ENCODE data around the gene NF1. TPM values are rescaled to one million over a fixed set of nuclear protein-coding genes. Genes with fewer than 3 reads are reported as not detected.
"Not testable (repeated sequence)": the region's sequence is repeated elsewhere in the genome, so short reads cannot be mapped to it uniquely, and the experiment has no call there.

NF1 gene
- total RNA-seq, 1 experiment from 2014 or later = 12.4 TPM

DNA sequence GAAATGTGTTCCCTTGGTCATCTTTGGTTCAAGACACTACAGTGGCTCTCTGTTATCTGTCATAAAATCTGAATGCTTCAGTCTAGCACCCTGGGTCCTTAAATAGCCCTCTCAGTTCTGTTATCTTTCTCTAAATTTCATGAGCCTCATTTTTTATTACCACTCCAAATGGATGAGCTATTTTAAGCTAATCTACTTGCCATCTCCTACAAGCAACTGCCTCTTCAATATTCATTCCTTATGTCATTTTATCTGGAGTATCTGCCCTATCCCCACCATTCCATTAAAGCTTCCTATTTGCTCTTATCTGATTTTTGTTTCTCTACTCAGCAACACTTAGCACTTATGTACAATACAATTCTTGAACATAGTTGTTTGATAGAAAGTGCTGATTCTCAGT, 254.7 kb downstream of the NF1 start:
- Histone ChIP-seq H3K36me3 (peaks cover 44% of the 10 kb centered on the region), H3K4me3 (no peak overlapping the region), H3K27me3 (no peaks in the 10 kb centered on the region), H3K9me3 (no peaks in the 10 kb centered on the region)
- DNase-seq = no peak

- Histone ChIP-seq H3K36me3 (peaks cover 57% of the 10 kb centered on the region), H3K27me3 (no peaks in the 10 kb centered on the region), H3K4me3 (no peak overlapping the region), H3K9me3 (no peaks in the 10 kb centered on the region)
- no peak for DNase-seq
These were observed 261.2 kb downstream of the NF1 start for GRCh38 chr17:31355935-31356334.

GRCh38 chr17:31357091-31357490, 262.3 kb downstream of the NF1 start:
- Histone ChIP-seq H3K4me3 (no peak overlapping the region), H3K9me3 (no peaks in the 10 kb centered on the region), H3K27me3 (no peaks in the 10 kb centered on the region), H3K36me3 (peaks cover 64% of the 10 kb centered on the region)
- no peak for DNase-seq

GRCh38 chr17:31357839-31358394, 263.1 kb downstream of the NF1 start:
- no peak overlapping the region for H3K4me3 ChIP-seq
- H3K9me3 ChIP-seq = no peaks in the 10 kb centered on the region
- no peak for DNase-seq
- peaks cover 64% of the 10 kb centered on the region for H3K36me3 ChIP-seq
- no peaks in the 10 kb centered on the region for H3K27me3 ChIP-seq

GRCh38 chr17:31364012-31364411, 269.2 kb downstream of the NF1 start:
- Histone ChIP-seq H3K36me3 (peaks cover 34% of the 10 kb centered on the region), H3K27me3 (no peaks in the 10 kb centered on the region), H3K4me3 (no peak overlapping the region), H3K9me3 (no peaks in the 10 kb centered on the region)
- no peak for DNase-seq

GRCh38 chr17:31366088-31366487, 271.3 kb downstream of the NF1 start:
- no peak for DNase-seq
- H3K27me3 ChIP-seq = no peaks in the 10 kb centered on the region
- H3K4me3 ChIP-seq = no peak overlapping the region
- no peaks in the 10 kb centered on the region for H3K9me3 ChIP-seq
- H3K36me3 ChIP-seq = peaks cover 18% of the 10 kb centered on the region

GRCh38 chr17:31369266-31369665, 274.5 kb downstream of the NF1 start:
- Histone ChIP-seq H3K9me3 (no peaks in the 10 kb centered on the region), H3K36me3 (peaks cover 6% of the 10 kb centered on the region), H3K27me3 (no peaks in the 10 kb centered on the region), H3K4me3 (no peak overlapping the region)
- no peak for DNase-seq

- peak; percentile 43 for DNase-seq
- Histone ChIP-seq H3K4me3 (no peak overlapping the region), H3K36me3 (peaks cover 13% of the 10 kb centered on the region), H3K9me3 (no peaks in the 10 kb centered on the region), H3K27me3 (no peaks in the 10 kb centered on the region)
These were observed 276.8 kb downstream of the NF1 start for GRCh38 chr17:31371511-31372097.

DNA sequence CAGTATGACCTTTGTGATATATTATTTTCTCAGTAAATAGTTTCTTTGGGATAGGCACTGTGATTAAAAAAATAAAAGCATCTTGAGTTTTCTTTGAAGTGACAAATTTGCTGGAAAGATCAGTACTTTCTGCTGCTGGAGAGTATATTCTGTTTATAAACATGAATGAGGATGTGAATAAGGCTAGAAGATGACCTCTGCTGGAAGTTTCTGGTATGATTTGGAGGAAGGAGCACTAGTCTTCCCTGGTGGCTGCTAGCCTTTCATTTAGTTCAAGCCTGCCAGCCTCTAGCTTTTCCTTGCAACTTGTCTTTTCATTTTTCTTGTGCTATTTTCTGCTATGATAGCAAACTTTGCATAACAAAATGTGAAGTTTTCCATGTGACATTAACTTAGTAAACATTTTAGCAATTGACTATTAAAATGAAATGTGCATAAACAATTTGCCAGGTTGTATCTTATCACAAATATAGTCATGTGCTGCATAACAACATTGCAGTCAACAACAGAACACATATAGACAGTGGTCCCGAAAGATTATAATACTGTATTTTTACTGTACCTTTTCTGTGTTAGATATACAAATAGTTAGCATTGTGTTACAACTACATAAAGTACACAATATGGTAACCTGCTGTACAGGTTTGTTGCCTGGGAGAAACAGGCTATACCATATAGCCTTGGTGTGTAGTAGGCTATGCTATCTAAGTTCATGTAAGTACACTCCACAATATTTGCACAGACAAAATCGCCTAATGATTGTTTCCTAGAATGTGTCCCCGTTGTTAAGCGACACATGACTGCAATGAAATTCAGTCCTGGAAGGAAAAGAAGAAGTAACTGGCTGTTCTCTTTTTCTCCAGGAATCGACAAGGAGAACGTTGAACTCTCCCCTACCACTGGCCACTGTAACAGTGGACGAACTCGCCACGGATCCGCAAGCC, 278.6 kb downstream of the NF1 start:
- H3K4me3 ChIP-seq = no peak overlapping the region
- no peaks in the 10 kb centered on the region for H3K9me3 ChIP-seq
- no peaks in the 10 kb centered on the region for H3K27me3 ChIP-seq
- DNase-seq = no peak
- peaks cover 13% of the 10 kb centered on the region for H3K36me3 ChIP-seq

DNA sequence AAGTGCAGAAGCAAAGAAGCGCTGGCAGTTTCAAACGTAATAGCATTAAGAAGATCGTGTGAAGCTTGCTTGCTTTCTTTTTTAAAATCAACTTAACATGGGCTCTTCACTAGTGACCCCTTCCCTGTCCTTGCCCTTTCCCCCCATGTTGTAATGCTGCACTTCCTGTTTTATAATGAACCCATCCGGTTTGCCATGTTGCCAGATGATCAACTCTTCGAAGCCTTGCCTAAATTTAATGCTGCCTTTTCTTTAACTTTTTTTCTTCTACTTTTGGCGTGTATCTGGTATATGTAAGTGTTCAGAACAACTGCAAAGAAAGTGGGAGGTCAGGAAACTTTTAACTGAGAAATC, 279.3 kb downstream of the NF1 start:
- H3K27me3 ChIP-seq = no peaks in the 10 kb centered on the region
- H3K36me3 ChIP-seq = peaks cover 13% of the 10 kb centered on the region
- H3K9me3 ChIP-seq = no peaks in the 10 kb centered on the region
- no peak overlapping the region for H3K4me3 ChIP-seq
- no peak for DNase-seq

DNA sequence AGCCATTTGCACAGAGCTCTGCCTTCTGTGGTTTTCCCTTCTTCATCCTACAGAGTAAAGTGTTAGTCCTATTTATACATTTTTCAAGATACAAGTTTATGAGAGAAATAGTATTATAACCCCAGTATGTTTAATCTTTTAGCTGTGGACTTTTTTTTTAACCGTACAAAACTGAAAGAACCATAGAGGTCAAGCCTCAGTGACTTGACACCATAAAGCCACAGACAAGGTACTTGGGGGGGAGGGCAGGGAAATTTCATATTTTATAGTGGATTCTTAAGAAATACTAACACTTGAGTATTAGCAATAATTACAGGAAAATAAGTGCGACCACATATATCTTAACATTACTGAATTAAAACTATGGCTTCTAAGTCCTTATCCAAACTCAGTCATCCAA, 279.7 kb downstream of the NF1 start:
- H3K27me3 ChIP-seq = no peaks in the 10 kb centered on the region
- peaks cover 13% of the 10 kb centered on the region for H3K36me3 ChIP-seq
- no peak for DNase-seq
- H3K9me3 ChIP-seq = no peaks in the 10 kb centered on the region
- no peak overlapping the region for H3K4me3 ChIP-seq

DNA sequence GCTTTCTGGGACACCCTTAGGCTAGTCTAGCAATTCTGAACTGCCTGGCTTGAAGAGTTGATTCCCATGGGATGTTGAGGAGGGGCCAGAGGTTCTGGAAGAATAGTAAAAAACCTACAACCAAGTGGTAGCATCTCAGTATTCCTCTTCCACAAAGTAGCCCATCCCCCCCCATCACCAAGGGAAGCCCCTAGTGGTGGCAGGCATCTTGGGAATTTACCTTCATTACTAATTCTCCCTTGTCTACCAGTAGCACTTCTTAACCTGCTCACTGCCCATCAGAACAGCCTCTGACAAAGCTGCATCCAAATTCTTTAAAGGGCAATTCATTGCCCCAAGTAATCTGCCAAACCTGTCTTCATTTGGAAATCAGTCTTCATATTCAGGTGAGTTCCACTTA, 283.9 kb downstream of the NF1 start:
- peaks cover 10% of the 10 kb centered on the region for H3K36me3 ChIP-seq
- no peaks in the 10 kb centered on the region for H3K9me3 ChIP-seq
- DNase-seq = no peak
- H3K27me3 ChIP-seq = no peaks in the 10 kb centered on the region
- H3K4me3 ChIP-seq = no peak overlapping the region

- no peaks in the 10 kb centered on the region for H3K9me3 ChIP-seq
- no peaks in the 10 kb centered on the region for H3K27me3 ChIP-seq
- peaks cover 5% of the 10 kb centered on the region for H3K36me3 ChIP-seq
- DNase-seq = no peak
- H3K4me3 ChIP-seq = no peak overlapping the region
These were observed 284.9 kb downstream of the NF1 start for GRCh38 chr17:31379597-31380205.

GRCh38 chr17:31381165-31381668, 286.4 kb downstream of the NF1 start:
- no peak for DNase-seq
- Histone ChIP-seq H3K27me3 (no peaks in the 10 kb centered on the region), H3K4me3 (no peak overlapping the region), H3K36me3 (peaks cover 3% of the 10 kb centered on the region), H3K9me3 (no peaks in the 10 kb centered on the region)

DNA sequence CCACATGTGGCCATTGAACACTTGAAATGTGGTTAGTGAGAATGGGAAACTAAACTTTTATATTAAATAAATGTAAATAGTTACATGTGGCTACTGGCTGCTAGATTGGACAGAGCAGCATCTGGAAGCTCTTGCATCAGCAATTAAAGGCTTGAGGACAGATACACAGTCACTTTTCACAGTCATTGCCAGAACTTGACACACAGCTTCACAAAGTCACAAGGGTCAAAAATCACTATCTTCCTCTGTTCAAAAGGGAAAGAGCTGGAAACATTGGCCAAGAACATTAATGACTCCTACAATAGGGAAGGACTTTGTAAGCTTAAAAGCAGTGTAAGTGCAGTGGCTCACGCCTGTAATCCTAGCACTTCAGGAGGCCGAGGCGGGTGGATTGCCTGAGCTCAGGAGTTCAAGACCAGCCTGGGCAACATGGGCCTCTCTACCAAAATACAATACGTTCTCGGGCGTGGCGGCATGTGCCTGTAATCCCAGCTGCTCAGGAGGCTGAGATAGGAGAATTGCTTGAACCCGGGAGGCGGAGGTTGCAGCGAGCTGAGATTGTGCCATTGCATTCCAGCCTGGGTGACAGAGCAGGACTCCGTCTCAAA, 288.0 kb downstream of the NF1 start:
- DNase-seq, H3K36me3 ChIP-seq, H3K4me3 ChIP-seq: not testable (repeated sequence)

GRCh38 chr17:31383488-31383887, 288.7 kb downstream of the NF1 start:
- not testable (repeated sequence) for H3K9me3 ChIP-seq, DNase-seq, H3K27me3 ChIP-seq, H3K36me3 ChIP-seq, H3K4me3 ChIP-seq

More for the DNA sequence above, 288.0 kb downstream of the NF1 start:
- not testable (repeated sequence) for H3K9me3 ChIP-seq, H3K27me3 ChIP-seq

Data from MG63 (cell line).